ENCODE data around the gene GPER1.
A peak's percentile ranks its signal among the peaks of the same experiment; 100 is the strongest.
"Not testable (repeated sequence)": the region's sequence is repeated elsewhere in the genome, so short reads cannot be mapped to it uniquely, and the experiment has no call there.

The GPER1 gene

DNA sequence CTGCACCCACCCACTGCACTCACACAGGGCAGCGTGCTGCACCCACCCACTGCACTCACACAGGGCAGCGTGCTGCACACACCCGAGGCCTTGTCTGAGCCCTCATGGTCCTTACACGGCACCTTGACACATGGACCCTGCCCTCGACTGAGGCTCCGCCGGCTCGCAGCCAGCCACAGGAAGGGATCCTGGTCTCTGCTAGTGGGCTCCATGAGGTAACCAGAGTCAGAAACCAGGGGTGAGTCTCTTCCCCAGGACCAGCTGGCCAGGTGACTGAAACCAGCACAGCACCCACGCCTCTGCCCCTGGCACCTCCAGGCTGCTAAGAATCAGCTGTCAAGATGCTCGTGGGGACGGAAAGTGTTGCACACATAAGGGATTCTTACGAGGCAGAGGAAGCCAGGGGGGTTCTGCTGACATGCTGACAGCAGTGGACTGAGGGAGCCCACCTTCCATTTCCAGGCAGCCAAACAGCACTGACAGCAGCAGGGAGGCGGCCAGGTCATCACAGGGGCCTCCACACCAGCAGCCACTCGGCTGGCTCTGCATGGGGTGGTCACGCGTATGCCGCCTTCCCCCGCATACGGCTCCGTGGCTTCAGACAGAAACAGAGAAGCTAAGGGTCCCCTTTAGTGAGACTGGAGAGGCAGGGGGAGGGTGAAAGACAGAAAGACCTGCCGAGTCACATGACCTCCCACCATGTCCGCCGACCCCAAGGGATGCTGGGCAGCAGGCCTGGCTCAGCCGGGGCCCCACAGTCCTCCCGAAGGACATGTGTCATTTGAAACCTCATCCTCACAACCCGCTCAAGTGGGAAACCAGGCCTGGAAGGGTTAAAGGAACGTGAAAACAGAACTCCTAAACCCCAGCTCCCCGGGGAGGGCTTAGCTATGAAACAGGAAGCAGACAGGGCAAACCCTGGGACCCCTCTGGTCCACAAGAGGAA is 34.2 kb downstream of the GPER1 start:
- DNase-seq: no peak

DNA sequence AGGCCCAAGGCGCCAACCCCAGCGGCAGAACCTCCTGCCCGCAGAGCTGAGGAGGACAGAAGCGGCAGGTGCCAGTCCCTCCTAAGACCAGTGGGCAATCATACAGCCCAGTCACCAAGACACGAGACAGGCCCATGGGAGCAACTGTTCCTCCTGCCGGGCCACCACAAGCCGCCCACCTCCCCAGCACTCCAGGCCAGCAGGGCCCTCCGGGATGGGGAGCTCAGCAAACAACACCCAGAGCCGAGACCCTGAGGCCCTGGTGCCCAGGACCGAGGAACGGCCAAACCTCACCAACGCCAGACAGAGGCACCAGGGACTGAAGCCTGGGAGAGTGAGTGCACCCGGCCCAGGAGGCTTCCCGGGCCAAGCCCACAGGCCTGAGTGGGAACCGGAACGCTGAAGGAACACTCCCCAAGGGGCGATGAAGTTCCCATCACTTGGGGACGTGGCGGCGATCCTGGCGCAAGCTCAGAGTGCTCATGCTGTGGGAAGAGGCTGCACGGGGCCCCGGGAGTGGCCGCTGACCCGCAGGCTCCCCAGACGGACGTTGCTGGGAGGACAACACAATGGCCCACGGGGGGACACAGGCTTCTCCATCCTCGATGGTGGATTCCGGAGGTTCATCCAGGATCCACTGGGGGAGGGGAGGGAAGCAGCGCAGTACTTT is 35.1 kb downstream of the GPER1 start:
- no peak for DNase-seq

DNA sequence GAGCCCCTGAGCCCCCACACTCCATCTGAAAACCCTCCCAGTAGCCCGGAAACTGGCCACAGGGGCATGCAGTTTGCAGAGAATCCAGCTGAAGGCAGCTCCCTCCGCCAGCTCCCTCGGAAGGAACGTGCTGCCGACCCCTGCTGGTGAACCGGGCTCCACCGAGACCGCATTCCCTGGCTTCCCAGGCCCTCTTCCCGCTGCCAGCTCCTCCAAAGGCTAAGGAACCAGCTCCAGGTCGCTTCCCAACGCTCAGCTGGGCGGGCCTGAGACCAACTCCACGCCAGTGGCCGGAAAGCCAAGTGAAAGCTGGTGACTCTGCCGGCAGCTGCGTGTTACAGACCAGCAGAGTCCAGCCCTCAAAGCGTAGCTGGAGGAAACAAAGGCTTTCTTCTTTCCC is 35.8 kb downstream of the GPER1 start:
- peak; percentile 74 for DNase-seq

DNA sequence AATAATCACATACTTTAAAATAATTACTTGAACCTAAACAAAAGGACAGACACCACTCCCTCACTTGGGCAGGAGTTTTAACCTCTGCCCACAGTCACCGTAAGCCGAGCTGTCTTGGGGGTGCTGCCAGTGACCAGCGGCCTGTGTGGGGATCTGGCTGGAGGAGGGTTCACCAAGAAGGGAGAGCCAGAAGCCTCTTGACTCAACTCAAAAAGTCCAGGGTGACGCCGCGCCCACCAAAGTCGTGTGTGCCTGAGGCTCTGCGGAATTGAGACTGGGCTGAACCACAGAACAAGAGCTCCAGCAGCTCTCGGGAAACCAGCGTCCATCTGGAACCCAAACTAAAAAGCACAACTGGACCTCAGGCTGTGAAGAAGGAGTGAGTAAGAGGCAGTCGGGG is 36.3 kb downstream of the GPER1 start:
- DNase-seq: no peak

DNA sequence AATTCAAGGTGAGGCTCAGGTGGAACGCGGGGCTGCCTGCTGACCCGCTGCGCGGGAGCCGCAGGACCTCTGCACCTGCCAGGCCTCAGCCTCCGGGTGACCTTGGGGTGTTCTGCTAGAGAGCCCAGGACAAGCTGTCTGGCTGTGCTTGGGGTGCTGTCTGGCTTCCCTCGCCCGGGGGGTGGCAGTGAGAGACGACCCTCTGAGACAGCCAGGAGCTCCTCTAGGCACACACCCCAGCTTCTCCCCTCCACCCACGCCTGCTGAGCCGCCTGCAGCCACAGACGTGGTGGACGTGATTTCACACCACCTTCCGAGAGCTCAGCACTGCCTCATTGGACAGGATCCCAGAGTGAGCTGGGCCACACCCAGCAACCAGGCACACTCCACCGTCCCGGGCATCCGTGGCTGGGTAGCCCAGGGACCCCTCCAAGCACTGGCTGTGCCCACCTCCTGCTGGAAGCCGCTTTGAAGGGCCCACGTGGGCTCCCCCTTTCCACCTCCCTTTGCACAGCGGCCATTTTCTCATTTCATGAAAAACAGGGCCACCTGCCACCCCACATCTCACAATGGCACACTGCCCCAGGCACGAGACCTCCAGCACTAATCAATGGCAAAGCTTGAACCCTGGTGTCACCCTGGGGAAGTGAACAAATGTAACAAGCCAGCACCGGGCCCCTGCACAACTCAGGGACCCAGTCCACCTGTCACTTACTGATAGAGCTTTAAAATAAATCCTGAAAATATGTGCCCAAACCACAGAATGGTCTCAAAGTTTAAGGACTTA is 37.1 kb downstream of the GPER1 start:
- no peak for DNase-seq

DNA sequence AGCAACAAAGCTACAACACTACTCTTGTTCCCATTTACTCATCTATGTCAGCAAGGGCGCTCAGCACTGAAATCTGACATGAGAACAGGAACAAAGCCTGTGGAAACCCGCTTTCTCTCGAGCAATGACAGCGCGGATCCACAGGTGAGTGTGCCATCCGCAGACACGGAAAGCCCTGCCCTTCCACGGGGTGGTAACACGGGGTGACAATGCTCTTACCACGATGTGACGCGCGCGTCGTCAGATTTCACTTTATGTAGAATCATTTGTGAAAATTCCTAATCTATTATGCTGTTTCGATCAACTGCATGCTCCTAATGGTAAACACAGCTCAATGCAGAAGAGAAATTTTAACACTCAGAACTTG is 37.7 kb downstream of the GPER1 start:
- no peak for DNase-seq

DNA sequence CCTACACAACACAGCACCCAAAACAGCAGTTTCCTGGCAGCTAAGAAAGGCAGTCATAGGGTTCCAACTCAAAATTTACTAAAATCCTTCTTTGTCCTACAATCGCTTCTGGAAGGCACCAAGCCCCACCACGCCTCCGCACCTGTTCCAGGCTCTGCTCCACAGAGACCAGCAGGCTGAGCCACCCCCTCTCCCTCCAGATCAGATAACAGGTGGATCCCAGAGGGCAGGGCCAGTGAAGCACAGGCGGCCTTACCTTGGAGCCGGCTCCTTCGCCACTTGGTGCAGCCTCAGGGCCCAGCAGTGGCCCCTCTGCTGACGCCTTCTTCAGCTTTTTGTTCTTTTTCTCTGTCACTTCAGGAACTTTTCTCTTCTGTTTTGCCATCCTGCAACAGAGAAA is 39.1 kb downstream of the GPER1 start:
- DNase-seq: no peak

DNA sequence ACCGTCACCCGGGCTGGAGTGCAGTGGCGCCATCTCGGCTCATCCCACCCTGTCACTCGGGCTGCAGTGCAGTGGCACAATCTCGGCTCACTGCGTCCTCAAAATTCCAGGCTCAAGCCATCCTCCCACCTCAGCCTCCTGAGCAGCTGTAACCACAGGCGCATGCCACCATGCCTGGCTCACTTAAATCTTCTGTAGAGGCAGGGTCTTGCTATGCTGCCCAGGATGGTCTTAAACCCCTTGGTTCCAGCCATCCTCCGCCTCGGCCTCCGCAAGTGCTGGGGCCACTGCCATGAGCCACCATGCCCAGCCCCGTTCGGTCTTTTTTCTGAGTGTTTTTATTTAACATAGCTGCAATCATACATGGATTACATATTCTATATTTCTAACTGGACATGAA is 41.5 kb downstream of the GPER1 start:
- DNase-seq: no peak

DNA sequence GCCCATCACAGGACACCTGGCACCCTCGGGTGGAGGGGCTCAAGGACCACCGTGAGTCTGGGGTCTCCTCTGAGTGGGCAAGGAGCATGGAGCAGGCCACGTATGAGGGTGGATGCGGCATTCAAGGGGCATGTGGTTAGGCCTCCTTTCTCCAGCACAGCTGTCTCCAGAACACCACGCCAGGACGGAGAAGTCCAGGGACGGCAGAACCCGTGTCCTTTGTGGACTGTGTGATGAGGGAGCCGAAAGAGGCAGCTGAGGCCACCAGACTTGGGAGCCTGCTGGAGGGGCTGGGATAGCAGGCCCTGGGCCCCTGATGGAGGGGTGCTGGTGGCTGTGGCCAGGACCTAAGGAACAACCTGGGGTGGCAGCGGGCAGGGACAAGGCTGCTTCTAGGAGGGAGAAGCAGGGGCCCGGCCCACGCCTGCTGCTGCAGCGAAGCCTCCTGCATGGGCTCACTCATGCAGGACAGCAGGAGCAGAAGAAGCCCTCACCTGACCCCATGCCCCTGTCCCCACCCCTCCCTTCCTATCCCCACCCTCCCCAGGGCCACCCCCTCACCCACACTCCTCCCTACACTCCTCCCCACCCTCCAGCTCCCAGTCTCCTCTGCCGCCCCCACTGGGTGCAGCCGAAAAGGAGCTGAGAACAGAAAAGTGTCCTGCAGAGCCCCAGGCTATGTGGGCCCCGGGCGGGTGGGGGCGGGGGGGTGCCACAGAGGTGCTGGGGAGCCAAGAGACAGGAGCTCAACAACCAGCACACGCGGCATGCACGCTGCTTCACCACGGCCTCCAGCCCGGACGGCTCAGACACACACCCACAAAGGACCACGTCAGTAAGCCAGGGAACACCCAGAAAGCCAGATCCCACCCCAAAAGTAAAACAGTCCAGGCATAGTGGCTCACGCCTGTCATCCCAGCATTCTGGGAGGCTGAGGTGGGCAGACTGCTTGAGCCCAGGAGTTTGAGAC is 42.4 kb downstream of the GPER1 start:
- DNase-seq: no peak

DNA sequence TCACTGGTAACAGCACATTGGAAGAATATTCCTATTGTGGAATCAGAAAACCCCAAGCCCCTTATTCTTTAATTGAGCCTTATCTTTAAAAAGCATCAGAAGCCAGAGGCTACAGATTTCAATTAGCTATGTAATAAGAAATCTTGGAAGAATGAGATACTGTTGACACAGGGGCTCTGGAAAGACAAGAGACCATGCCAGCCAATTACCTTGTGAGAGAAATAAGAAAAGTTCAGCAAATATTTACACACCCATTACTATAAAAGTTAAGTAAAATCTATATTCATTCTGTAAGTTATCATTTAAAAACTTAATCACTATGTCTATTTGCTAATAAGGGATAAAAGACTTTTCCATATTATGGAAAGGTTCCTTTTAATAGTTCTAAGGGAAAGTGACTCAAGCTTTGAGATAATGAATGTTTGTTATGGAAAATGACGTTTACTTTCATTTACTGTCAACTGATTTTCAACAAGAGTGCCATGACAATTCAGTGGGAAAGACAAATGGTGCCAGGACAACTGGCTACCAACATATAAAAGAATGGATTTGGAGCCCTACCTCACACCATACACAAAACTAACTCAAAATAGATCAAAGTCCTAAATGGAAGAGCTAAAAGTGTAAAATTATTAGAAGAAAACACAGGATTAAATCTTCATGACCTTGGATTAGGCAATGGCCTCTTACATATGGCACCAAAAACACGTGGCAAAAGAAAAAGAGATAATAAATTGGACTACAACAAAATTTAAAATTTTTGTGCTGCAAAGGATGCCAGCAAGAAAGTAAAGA is 43.8 kb downstream of the GPER1 start:
- no peak for DNase-seq

DNA sequence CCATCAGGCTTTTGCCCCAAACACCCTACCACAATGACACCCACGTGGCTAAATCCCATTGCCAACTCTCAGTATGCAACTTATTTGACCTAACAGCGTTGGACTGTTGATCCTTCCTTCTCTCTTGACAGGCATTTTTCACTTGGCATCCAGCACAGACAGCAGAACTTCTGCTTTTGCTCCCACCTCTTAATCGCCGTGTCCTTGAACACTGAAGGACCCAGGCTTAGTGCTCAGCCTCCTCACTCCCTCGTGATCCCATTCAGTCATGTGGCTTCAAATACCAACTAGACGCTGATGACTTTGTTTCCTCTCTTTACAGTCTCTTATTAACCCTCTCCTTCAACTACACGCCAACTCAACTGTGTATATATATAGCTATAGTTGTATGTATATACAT is 47.0 kb downstream of the GPER1 start:
- no peak for DNase-seq

DNA sequence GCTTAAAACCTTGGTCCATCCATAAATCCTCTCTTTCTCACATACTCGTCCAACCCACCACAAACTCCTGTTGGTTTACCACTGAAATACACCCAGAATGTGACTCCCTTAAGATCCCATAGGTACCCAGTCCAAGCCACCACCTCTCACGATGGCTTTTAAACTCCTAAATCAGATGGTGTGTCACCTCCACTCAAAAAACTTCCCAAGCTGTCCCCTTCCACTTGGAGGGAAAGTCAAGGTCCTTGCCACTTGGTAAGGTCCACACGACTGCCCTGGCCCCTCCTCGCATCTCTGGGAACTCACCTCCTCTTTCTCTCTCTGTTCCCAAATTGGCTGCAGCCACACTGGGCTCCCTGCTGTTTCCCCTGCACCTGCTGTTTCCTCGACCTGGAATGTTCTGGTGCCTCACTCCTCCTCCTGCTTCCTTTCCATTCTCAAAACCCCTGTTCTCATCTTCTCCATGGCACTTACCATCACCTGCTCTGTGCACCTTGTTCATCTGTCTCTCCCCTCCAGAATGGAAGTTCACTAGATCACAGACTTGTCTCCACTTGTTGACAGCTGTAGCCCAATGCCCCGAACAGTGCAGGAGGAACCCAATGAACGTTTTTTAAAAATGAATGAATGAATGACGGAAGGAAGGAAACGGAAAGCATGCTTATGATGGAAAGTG is 49.1 kb downstream of the GPER1 start:
- DNase-seq: no peak

DNA sequence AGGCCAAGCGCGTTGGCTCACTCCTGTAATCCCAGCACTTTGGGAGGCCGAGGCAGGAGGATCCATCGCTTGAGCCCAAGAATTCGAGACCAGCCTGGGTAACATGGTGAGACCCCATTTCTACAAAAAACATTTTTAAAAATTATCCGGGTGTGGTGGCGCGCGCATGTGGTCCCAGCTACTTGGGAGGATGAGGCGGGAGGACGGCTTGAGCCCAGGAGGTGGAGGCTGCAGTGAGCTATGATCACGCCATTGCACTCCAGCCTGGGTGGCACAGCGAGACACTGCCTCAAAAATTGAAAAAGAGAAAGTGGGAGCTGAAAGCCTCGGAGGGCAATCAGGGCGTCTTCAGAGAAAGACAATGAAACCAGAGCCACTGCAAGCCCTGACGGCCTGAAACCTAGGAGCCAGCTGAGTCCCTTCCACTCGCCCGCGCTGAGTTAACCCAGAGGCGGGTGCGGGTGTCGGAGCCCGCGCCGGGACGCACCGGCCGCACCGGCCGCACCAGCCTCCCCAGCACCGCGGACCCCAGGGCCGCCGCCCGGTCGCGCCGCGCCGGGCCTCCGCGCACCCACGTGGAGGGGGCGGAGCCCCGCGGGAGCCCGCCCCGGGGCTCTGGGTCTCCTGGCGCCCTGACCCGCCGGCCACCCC is 49.7 kb downstream of the GPER1 start:
- no peak for DNase-seq

DNA sequence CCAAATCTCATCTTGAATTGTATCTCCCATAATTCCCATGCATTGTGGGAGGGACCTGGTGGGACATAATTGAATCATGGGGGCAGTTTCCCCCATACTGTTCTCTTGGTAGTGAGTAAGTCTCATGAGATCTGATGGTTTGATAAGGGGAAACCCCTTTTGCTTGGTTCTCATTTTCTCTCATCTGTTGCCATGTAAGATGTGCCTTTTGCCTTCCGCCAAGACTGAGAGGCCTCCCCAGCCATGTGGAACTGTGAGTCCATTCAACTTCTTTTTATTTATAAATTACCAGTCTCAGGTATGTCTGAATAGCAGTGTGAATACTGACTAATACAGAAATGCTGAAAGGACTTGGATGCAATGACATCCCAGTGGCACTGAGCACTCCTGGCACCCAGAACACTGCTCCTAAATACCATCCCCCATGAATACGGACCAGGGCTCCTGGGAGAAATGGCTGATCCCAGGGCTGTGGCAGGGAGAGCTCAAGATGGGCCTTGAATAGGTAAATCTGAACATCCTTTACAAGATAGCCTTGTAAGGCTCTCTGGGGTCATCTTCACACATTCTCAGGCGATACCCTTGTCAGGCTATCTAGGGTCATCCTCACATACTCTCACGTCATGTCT is 52.7 kb downstream of the GPER1 start:
- no peak for DNase-seq

DNA sequence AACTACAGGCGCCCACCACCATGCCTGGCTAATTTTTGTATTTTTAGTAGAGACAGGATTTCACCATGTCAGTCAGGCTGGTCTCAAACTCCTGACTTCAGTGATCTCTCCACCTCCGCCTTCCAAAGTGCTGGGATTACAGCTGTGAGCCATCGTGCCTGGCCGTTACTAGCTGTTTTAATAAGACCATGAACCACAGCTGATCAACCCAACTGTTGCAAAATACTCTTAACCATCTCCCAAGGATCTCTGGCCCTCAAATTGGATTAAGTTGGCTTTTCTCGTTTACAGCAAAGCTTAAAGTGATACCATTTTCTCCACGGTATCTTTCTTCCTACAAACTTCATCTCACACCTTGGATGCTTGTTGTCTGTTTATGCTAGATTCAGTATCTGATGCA is 53.7 kb downstream of the GPER1 start:
- no peak for DNase-seq

DNA sequence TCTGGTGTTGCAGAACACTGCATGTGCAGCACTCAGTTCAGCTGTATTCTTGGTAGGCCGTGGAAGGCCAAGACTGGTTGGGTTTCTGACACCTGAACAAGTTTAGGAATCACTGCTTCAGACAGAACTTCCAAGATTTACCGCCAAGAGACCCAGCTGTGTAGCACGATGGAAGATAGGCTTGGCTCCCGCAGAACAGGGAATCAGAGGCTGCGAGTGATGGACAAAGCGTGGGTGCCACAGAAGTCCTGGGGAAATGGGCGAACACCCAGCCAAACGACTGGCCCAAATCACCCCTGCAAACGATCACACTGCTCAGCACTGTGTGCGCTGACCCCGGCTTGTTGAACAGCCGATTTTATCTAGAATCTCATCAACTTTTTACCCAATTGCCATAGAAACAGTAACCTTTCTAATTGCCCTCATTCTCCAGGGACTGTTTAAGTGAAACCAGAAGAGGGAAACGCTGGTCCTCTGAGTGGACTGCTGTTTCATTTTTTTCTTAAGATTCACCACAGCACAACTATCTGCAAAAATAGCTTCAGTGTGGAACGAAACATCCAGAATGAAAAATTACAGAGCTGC is 54.2 kb downstream of the GPER1 start:
- DNase-seq: no peak

DNA sequence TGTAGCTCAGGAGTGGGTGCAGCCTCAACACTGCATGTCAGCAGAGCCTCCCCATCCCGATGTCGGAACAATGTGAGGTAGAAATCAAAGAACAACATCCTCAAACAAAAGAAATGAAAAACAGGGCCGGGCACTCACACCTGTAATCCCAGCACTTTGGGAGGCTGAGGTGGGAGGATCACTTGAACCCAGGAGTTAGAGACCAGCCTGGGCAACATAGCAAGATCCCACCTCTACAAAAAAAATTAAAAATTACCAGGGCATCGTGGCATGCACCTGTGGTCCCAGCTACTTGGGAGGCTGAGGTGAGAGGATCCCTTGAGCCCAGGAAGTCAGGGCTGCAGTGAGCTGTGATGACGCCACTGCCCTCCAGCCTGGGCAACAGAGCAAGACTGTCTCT is 55.1 kb downstream of the GPER1 start:
- DNase-seq: not testable (repeated sequence)
